HG02973 (cell line): ENCODE data around the gene AK9.
"Not testable (repeated sequence)": the region's sequence is repeated elsewhere in the genome, so short reads cannot be mapped to it uniquely, and the experiment has no call there.

Experiments
- ATAC-seq: cut with Tn5 transposase; IDR thresholded peaks from one replicate; pipeline ENCODE4 v1.9.1; 2021; ENCODE audit warnings: moderate library complexity; ENCODE audit not compliant: unreplicated experiment

Gene AK9

DNA sequence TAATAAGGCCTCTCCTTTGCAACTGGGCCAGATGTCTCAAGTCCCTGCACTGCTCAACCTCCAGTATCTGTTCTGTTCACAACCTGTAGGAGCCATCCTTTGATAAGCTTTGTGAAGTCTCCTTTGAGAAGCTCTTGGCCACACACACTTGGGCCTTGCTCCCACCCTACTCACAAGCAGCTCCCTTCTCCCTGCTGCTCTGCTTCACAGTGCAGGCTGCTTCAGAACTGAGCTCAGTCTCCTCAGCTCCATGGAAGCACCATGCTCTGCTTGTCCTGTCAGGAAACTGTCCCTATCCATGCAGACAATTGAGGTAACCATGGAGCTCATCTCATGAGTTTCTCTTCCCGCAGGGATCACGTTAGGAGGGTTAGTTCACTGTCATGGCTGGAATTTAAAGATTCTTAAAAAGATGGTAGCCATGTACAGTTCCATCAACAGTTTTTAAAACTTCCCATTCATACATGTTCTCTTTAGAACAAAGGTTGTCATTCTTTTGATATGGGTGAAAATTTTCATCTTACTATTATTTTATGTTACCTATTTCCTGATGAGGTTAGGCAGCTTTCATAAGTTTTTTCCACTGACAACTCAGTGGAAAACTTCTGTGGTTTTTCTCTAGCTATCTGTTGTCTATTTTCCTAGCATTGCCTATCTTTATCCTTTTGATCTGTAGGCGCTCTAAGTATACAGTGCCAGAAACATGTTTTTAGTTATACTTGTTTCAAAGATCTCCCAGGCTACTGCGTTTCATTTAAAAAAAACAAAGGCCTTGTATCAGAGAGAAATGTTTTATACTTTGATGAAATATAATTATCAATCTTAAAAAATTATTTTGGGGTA lies 62.6 kb downstream of the AK9 start:
- ATAC-seq, result no peak

- no peak for ATAC-seq
Measured at GRCh38 chr6:109626311-109626710, 64.7 kb downstream of the AK9 start.

DNA sequence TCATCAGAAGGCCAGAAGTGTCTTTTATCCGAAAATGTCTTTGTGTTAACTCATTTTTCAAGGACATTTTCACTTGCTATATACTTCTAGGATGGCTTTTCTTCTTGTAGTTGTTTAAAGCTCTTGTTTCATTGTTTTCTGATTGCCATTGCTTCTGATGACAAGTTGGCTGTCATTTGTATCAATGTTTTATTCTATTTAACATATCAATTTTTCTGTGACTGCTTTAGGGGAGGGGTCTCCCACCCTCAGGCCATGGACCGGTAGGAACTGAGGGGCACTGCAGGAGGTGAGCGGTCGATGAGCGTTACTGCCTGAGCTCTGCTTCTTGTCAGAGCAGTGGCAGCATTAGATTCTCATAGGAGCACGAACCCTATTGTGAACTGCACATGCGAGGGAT lies 65.8 kb downstream of the AK9 start:
- ATAC-seq, result no peak

DNA sequence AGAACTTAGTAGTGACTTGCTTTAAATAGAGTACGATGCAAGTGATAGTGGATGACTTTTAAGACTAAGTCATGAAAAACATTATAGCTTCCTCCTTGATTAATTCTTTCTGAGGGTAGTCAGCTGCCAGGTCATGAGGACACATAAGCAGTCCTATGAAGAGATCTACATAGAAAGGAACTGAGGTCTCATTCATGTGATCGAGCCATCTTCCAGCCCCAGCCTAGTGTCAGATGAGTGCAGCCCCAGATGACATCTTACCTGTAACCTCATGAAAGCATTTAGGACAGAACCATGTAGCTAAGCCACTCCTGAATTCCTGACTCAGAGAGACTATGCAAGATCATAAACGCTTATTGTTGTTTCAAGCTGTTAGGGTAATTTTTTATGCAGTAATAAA lies 67.7 kb downstream of the AK9 start:
- ATAC-seq, result no peak

GRCh38 chr6:109612268-109612667 lies 78.7 kb downstream of the AK9 start:
- no peak for ATAC-seq

DNA sequence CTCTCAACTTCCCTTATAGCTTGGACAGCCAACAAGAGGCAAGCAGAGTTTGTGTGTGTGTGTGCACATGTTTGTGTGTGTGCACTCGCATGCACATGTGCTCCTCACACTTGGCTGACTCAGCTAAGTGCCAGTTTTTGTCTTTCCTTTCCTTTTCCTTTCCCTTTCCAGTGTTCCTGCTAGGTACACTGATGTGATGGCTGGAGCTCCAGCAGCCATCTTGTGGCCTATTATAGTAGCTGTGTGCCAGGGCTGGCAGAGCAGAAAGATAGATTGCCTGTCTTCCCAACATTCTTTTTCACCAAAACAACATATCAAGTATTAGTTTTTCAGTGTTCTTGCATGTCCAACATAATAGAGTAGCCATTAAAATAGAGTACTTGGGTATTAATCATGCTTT lies 79.5 kb downstream of the AK9 start:
- no peak for ATAC-seq

GRCh38 chr6:109610590-109610989 lies 80.4 kb downstream of the AK9 start:
- no peak for ATAC-seq

- ATAC-seq, result no peak
Measured at GRCh38 chr6:109609737-109610136, 81.3 kb downstream of the AK9 start.

GRCh38 chr6:109606359-109606758 lies 84.6 kb downstream of the AK9 start:
- ATAC-seq, result no peak

- ATAC-seq, result no peak
Measured at GRCh38 chr6:109595998-109596397, 95.0 kb downstream of the AK9 start.

DNA sequence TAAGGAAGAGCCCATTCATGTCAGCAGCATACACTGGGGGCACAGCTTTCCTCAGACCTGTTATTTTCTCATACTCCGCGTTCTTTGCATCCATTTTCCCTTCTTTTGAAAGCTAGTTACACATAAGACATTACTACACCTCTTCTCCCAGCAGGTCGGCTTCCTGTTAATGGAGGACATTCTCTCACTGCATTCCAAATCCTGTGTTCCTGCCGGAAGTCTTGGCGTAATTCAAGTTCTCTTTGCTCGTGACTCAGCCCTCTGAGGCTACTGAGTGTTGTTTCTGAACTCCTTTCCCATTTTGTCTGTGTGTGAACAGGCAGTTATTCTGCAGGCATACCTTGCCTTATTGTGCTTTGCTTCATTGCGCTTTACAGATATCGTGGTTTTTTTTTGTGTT lies 110.5 kb downstream of the AK9 start:
- no peak for ATAC-seq

DNA sequence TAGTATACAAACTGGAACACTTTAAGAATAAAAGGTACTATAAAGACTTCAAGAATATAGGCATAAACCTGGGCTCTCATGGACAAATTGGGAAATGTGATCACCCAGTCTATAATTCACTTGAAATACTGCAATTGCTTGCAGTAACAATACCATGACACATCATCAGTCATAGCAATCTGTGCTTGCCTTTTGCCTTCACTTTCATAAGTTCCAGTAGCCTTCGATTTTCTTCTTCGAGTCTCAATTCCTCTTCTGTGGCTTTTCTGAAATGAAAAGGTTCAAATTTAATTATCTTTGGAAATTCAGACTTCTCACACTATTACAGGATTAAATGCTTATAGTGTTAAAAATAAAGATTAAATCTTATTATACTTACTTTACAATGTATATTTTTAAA lies 111.6 kb downstream of the AK9 start:
- peak; percentile 98 for ATAC-seq

- not testable (repeated sequence) for ATAC-seq
Measured at GRCh38 chr6:109569901-109570300, 121.1 kb downstream of the AK9 start.

- ATAC-seq, result no peak
Measured at GRCh38 chr6:109561844-109562243, 129.2 kb downstream of the AK9 start.

GRCh38 chr6:109531446-109531845 lies 159.6 kb downstream of the AK9 start:
- no peak for ATAC-seq

DNA sequence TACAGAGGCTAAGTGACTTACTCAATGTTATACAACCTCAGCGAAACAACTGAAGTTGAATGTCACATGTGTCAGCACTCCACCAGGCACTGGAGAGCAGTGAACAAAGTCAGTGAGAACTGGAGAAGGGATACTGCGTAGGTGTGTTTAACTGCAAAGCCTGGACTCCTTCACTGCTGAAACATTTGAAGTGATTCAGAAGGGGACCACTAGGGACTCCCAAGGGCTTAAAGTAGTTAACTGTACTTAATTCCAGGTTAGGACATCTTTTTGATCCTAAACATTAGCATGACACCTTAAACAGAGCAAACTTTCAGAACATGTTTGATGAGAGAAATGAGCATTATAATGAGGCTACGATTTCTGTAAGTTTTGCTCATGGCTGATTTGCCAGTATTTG lies 163.0 kb downstream of the AK9 start:
- ATAC-seq, result no peak

DNA sequence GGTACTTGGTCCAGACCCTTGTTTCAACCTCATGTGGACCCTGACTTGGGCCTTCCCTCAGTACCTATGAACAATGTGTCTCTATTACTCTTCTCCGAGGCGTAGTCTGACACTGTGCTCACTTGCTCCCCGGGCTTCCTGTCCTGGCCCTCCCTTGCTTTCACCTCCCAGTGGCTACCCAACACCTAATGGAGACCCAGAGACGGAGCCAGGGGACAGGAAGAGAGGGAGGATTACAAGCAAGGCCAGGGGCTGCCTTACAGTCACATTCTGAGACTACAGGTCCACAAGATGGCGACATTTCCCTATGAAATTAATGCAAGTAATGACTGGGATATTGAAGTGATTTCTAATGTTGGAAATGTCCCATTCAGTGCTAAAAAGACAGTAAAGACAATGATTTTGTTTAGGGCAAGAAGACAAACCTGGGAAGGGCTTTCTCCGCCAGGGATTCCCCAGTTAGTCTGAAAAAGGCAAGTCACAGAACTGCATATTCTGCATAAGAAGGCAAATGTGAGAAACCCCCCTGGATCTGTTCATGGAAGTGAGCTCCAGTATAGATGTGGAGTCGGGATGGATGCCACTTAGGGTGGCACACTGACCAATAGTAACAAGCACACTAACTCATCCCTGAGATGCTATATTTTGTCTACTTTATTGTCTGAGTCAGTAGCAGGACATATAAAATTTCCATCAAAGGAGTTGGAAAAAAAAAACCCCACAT lies 163.9 kb downstream of the AK9 start:
- no peak for ATAC-seq

GRCh38 chr6:109524129-109524528 lies 166.9 kb downstream of the AK9 start:
- no peak for ATAC-seq

DNA sequence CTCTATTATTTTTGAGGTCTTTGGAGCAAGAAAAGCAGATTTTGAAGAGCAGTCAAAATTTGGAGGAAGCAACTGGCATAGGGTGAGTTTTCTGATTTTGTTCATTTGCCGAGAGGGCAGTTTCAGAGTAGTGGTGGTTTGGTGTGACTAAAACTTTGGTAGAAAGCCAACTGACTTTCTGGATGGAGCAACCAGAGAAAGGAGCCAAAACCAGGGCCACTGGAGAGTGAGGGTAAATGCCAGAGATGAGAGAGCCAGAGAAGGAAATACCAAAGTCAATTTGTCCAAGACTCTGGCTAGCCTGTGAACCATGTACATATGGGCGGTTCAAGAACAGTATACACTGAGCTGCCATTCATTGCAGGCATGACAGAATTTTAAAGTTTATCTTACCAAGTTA lies 167.5 kb downstream of the AK9 start:
- no peak for ATAC-seq

DNA sequence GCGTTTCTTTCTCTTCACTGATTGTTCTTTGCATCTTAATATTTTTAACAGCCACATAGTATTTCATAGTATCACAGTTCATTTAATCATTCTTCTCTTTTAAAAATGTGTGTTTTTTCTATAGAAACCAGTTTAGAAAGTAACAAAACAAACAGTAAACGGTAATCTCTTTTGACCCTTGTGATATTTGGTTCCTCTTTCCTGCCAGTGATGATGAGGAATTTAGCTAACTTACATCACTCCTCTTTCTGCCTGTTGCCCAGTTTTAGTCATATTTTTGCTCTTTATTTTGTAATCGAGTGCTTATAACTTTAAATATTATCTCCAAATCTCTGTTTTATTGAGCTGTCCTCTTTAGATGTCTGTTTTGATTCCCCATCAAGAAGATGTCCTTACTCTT lies 169.9 kb downstream of the AK9 start:
- no peak for ATAC-seq

- ATAC-seq, result not testable (repeated sequence)
Measured at GRCh38 chr6:109519647-109520046, 171.4 kb downstream of the AK9 start.

GRCh38 chr6:109516929-109517328 lies 174.1 kb downstream of the AK9 start:
- ATAC-seq, result no peak
